ENCODE results near the gene MAEA.
"Not testable (repeated sequence)": the region's sequence is repeated elsewhere in the genome, so short reads cannot be mapped to it uniquely, and the experiment has no call there.

Gene MAEA

GRCh38 chr4:1285151-1285789 is 4.4 kb upstream of the MAEA start:
- no peak for DNase-seq

DNA sequence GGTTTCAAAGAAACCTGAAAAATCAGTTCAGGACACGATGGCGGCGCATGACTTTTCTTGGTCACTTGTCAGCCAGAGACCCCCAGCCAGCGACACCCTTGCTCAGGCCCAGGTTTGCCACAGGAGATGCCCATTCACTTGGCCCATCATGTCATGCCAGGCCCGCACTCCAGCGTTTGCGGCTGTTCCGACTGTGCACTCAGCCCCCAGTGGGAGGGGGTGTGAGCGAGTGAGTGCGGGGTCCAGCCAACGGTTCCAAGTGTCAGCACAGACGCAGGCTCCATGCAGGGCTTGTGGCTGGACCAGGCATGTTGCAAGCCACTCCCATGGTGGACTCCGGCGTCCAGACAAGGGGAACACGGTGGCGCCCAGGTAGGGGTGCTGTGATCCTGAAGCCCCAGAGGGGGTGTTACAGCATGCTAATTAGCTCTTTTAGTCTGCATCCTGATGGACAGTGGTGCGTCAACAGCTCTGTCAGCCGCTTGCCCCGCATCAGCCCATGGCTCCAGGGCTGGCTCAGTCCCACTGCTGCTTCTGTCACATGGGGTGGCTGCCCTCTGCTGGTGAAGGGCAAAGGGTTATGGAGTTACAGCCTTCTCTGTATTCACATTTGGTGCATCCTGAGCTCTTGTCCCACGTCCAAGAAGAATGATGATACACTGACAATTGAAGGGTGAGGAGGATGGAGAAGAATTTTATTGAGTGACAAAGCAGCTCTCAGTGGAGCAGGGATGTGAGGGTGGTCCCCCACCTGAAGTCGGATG is 3.7 kb upstream of the MAEA start:
- peak; percentile 47 for DNase-seq

DNA sequence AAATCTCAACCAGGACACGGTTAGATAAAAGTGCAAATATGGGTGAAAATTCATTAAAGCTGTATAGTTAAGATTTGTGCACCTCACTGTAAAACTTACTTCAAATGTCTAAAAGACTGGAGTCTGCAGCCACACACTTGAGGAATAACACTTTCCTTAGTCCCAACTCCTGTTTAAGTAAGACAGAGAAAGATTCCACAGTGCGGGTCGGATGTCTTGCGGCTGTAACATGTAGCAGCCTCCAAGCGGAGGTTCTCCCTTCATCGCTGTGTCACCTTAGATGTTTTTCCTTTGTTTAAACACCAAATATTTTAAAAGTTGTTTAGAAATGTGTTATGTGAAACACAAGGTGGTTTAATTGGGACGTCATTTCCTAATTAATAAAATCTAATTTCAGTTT is 905 bp upstream of the MAEA start:
- no peak for DNase-seq

- DNase-seq, result no peak
Observed at GRCh38 chr4:1290165-1290977, 680 bp downstream of the MAEA start.

- no peak for DNase-seq
Observed at GRCh38 chr4:1291091-1291490, 1.4 kb downstream of the MAEA start.

DNA sequence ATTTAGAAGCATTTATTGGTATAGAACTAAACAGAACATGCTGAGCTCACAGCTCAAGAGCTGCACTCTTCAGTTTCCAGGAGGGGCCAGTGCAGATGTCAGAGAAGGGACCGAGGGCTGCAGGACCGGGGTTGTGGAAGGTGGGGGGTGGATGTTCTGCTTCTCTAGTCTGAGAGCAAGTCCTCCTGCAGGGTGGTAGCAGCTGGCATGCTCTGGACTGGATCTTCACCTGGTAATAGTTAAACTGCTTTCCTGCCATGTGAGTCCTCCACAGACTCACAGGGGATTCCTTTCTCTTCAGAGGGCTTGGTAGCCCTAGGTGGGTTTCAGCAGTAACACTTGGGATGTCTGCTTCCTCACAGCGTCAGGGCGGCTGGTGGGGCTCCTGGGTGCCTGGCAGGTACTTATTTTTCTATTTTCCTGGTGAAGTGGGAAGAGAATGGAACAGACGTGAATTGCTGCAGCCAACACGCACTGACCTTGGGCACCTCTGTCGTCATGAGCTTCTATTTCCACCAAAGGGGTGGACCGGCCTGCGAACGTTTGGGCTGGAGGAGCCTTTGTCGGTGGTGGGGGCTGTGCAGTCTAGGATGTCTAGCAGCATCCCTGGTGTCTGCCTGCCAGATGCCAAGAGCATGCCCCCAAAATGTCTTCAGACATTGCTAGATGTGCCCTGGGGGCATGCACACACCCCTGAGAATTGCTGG is 2.5 kb downstream of the MAEA start:
- DNase-seq, result no peak

- not testable (repeated sequence) for DNase-seq
Observed at GRCh38 chr4:1292703-1293011, 3.0 kb downstream of the MAEA start.

- no peak for DNase-seq
Observed at GRCh38 chr4:1293531-1293941, 3.8 kb downstream of the MAEA start.

DNA sequence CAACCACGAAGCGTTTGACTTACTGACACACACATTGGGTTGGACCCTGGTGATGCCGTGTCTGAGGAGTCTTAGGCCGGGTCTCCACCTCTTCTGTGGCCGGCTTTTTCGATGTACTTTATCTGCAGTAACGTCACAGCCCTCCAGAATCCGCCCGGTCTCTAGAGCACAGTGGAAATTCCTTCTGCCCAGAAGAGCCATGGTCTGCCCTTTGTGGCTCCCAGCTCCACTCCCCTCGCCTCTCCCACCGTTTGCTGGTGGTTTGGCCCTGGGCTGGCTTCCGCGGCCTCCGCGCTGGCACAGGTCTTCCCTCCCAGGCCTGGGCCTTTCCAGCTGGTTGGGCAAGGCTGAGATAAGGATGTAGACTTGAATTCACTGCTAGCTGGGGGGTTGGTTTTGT is 4.3 kb downstream of the MAEA start:
- no peak for DNase-seq

GRCh38 chr4:1294424-1294823 is 4.7 kb downstream of the MAEA start:
- DNase-seq, result no peak

DNA sequence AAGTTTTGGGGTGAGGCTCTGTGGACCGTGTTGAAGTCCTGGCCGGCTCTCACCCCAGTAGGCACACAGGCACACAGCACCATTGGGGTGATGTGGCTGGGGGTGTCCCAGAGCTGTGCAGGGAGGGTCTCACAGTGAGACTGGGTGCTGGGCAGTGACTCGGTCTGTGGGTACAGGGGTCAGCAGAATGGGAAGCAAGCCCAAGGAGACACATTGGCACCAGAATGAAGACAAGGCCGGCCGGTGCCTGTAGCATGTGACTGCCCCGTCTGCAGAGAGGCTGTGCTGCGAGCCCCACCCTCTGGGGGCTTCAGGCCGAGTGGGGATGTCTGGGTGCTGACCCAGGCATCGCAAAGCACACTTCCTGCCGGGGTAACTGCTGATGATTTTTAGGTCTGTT is 5.2 kb downstream of the MAEA start:
- no peak for DNase-seq

- no peak for DNase-seq
Observed at GRCh38 chr4:1295405-1296055, 5.8 kb downstream of the MAEA start.

DNA sequence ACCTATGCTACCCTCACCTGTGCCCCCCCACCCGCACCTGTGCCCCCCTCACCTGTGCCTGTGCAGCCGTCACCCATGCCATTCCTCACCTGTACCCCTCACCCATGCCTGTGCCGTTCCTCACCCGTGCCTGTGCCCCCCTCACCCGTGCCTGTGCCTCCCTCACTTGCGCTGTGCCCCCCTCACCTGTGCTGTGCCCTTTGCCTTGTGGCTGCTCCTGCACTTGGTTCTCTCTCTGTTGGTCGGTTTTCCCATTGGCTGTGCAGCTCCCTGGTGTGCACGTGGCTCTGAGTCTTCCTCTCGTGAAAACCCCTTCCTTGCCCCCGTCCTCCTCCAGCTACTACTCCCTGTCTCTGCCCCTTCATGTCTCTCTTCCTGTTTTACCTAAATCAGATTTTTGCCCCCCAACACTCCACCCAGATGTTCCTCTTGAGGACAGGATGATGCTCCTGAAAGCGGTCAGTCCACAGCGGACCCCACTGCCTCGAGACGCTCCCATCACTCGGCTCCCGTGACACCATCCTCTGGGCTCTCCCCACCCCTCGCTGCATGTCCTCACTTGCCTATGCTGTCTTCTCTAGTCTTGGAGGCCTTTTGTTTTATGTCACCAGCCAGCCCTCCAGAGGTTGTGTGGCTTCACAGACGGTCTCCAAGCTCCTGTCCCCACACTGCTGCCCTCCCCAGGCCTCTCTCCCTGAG is 6.8 kb downstream of the MAEA start:
- DNase-seq, result no peak

DNA sequence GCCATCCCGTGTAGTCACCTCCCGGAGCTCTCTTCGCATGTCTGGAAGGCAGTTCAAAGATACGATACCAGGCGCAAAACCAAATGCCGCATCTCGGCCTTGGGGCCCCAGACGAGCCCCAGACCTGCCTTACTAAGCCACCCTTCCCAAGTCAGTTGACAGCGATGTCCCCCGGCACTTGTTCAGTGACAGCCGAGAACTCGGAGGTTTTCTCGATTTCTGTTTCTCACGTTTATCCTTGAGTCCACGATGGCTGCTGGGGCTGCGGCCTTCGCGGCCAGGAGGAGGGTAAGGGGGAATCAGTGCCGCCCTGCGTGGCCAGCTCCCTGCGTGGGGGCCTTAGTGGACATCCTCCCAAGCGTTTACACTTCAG is 7.3 kb downstream of the MAEA start:
- no peak for DNase-seq

DNA sequence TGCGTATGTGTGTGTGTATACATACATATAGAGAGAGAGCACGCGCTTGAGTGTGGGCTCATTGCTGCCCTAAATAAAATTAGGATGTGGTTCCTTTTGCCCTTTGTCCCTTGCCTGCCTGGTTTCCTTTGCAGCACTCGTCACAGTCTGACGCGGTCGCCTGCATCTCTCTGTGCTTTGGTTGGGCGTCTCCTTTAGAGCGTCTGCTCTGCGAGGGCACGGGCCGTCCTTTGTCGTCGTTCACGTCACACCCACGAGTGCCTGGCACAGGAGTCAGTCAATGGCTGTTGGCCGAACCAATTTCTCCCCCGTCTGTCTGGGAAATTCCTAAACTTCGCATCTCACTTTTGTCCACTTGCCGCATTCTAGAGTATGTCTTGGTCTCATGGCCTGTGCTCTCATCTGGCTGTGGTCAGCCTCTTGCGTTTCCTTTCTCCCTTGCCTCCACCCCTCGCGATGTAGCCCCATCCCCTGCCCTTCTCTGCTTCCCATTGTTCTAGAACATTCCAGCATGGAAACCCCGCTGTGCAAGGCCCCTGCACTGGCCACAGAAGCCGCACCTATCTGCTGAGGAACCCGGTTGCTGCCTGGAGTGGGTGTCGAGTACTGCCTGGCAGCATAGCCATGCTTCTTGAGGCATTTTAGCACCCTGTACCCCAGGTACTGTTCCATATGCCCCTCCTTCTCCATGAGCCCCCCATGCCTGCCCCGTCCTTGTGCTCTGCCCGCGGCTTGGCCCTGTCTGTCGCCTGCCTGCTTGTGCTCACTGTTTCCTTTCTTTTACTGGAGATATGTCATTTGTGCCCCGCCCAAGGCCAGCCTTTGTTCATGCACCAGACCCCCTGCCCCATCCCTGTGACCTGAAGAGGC is 8.0 kb downstream of the MAEA start:
- DNase-seq, result no peak

- no peak for DNase-seq
Observed at GRCh38 chr4:1298461-1298860, 8.8 kb downstream of the MAEA start.

- DNase-seq, result no peak
Observed at GRCh38 chr4:1299301-1299860, 9.7 kb downstream of the MAEA start.

GRCh38 chr4:1300466-1301455 is 11.1 kb downstream of the MAEA start:
- DNase-seq, result no peak

DNA sequence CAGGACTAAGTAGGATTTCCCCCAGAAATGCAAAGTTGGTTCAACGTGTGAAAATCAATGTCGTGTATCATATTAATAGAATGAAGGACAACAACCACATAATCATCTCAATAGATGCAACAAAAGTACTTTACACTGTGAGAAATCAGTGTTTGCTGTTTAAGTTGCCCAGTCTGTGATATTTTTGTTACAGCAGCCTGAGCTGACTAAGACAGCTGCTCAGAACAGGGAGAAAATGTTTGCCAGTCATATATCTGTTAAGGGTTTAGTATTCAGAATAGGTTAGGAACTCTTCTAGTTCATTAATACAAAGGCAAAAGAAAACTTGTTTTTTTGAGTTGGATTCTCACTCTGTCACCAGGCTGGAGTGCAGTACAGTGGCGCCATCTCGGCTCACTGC is 12.5 kb downstream of the MAEA start:
- DNase-seq, result no peak

- no peak for DNase-seq
Observed at GRCh38 chr4:1305261-1305711, 15.6 kb downstream of the MAEA start.

Data from CD4-positive, alpha-beta T cell treated with Interleukin-17A for 4 hours (primary cell).